Measurements from ENCODE around the gene REPS1.

REPS1 gene

GRCh38 chr6:139014945-139015344 is 26.9 kb upstream of the REPS1 start:
- peak; percentile 83 for DNase-seq (ENCODE audit: low read depth)
- H3K4me3 ChIP-seq (ENCODE audit: low read depth, low read length): no peak overlapping the region
- TF ChIP-seq, protein P1, sequence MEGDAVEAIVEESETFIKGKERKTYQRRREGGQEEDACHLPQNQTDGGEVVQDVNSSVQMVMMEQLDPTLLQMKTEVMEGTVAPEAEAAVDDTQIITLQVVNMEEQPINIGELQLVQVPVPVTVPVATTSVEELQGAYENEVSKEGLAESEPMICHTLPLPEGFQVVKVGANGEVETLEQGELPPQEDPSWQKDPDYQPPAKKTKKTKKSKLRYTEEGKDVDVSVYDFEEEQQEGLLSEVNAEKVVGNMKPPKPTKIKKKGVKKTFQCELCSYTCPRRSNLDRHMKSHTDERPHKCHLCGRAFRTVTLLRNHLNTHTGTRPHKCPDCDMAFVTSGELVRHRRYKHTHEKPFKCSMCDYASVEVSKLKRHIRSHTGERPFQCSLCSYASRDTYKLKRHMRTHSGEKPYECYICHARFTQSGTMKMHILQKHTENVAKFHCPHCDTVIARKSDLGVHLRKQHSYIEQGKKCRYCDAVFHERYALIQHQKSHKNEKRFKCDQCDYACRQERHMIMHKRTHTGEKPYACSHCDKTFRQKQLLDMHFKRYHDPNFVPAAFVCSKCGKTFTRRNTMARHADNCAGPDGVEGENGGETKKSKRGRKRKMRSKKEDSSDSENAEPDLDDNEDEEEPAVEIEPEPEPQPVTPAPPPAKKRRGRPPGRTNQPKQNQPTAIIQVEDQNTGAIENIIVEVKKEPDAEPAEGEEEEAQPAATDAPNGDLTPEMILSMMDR (IDR thresholded peaks at IDR 0.05; ENCODE audit: control insufficient read depth, extremely low read depth, insufficient read depth): no peak

DNA sequence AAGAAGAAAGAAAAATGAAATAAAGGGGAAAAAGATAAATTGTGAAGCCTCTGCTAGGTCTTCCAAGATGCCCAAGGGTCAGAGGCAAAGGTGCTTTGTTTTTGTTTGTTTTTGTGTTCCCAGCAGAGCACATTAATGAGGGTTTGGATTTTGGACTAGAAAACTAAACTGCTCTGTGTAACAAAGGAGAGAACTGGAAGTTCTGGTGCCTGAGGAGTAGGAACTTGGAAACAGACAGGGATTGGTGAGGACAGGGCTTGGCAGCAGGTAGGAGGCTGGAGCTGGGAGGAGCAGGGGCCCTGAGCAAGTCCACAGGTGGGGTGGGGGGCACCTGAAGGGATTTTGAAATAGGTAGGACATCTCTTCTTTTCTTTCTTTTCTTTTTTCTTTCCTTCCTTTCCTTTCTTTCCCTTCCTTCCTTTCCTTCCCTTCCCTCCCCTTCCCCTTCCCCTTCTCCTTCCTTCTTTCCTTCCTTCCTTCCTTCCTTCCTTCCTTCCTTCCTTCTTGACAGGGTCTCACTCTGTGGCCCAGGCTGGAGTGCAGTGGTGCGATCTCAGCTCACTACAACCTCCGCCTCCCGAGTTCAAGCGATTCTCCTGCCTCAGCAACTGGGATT is 25.2 kb upstream of the REPS1 start:
- no peak overlapping the region for H3K4me3 ChIP-seq (ENCODE audit: low read depth, low read length)
- TF ChIP-seq, protein P1 (IDR thresholded peaks at IDR 0.05; ENCODE audit: control insufficient read depth, extremely low read depth, insufficient read depth): no peak
- no peak for DNase-seq (ENCODE audit: low read depth)

DNA sequence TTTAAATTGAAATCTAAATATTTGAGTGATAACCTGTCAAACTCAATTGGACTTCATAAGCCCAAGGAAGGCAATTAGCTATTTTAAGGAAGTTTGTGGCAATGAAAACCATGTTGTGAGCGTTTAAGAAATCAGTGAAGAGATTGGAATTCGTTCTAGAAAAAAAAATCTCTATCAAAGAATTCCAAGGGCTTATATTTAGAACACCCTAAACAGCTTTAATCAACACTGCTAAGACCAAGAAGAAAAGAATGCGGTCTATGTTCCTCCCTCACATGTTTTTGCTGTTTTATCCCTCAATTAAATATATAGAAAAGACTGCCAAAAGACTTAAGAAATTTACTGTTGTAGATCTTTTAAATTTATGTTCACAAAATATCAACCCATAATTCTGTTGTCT is 23.9 kb upstream of the REPS1 start:
- TF ChIP-seq, protein P1 (IDR thresholded peaks at IDR 0.05; ENCODE audit: control insufficient read depth, extremely low read depth, insufficient read depth): no peak
- H3K4me3 ChIP-seq (ENCODE audit: low read depth, low read length): no peak overlapping the region
- DNase-seq (ENCODE audit: low read depth): no peak

- TF ChIP-seq, protein P1 (IDR thresholded peaks at IDR 0.05; ENCODE audit: control insufficient read depth, extremely low read depth, insufficient read depth): no peak
- no peak overlapping the region for H3K4me3 ChIP-seq (ENCODE audit: low read depth, low read length)
- no peak for DNase-seq (ENCODE audit: low read depth)
Measured at GRCh38 chr6:139010674-139011073, 22.6 kb upstream of the REPS1 start.

DNA sequence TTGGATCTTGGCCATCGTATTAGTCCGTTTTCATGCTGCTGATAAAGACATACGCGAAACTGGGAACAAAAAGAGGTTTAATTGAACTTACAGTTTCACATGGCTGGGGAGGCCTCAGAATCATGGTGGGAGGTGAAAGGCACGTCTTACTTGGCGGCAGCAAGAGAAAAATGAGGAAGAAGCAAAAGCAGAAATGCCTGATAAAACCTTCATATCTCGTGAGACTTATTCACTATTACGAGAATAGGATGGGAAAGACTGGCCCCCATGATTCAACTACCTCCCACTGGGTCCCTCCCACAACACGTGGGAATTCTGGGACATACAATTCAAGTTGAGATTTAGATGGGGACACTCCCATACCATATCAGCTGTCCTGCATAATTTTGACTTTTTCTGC is 20.1 kb upstream of the REPS1 start:
- TF ChIP-seq, protein P1 (IDR thresholded peaks at IDR 0.05; ENCODE audit: control insufficient read depth, extremely low read depth, insufficient read depth): no peak
- DNase-seq (ENCODE audit: low read depth): no peak
- H3K4me3 ChIP-seq (ENCODE audit: low read depth, low read length): no peak overlapping the region

GRCh38 chr6:139007428-139007827 is 19.4 kb upstream of the REPS1 start:
- no peak for DNase-seq (ENCODE audit: low read depth)

More at GRCh38 chr6:139007428-139007827, 19.4 kb upstream of the REPS1 start:
- no peak overlapping the region for H3K4me3 ChIP-seq (ENCODE audit: low read depth, low read length)
- TF ChIP-seq, protein P1 (IDR thresholded peaks at IDR 0.05; ENCODE audit: control insufficient read depth, extremely low read depth, insufficient read depth): no peak

All from LNCaP clone FGC (cell line).